Stimulated activated CD4-positive, alpha-beta T cell treated with anti-CD3 and anti-CD28 coated beads, Interleukin-12 subunit alpha, Interleukin-12 subunit beta, amount 100 ng/mL, for 24 hours (primary cell): ENCODE results near the gene OTX1.
"Not testable (repeated sequence)": the region's sequence is repeated elsewhere in the genome, so short reads cannot be mapped to it uniquely, and the experiment has no call there.

ENCODE experiments used
- DNase-seq, 2 experiments: peaks; one replicate each; pipeline ENCODE4 v3.0.0-alpha.2; 2020; ENCODE audit warnings: low read depth in 2 of 2

Gene OTX1

DNA sequence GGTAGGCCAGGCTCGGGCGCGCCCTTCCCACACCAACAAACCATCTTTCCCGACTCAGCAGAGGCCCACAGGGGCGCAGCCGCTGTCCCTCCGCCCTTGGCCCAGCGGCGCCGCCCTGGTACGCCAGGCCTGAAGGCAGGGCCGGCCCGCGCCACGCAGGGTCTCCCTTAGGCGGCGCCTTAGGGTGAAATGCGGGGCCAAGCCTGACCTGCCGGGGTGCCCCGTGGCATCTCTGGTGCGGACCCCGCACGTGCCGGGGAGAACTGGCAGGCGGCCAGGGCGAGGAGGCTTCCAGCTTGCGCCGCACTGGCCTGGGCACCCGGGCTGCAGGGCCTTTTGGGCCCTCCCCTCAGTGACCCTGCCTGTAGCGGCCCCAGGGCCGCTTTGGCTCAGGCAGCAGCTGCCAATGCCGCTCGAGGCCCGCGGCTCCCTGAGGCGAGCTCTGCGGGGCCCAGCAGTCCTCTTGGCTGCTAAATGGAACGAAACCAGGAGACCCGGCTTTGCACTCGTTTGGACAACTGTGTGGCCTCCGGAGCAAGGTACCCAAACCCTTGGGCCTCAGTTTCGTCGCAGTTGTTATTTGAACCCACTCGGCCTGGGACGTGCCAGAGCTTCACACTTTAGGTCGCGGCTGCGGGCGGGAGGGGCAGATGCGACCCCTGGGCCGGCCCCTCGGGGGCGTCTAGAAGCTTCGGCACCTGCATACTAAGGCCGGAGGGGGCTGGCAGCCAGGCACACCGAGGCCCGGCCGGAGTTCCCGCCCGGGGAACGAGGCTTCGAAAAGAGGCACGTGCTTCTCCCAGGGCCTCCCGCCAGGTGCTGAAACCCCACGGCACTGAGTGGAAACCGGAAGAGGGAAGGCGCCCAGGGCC is 8.5 kb downstream of the OTX1 start:
- no peak for DNase-seq

DNA sequence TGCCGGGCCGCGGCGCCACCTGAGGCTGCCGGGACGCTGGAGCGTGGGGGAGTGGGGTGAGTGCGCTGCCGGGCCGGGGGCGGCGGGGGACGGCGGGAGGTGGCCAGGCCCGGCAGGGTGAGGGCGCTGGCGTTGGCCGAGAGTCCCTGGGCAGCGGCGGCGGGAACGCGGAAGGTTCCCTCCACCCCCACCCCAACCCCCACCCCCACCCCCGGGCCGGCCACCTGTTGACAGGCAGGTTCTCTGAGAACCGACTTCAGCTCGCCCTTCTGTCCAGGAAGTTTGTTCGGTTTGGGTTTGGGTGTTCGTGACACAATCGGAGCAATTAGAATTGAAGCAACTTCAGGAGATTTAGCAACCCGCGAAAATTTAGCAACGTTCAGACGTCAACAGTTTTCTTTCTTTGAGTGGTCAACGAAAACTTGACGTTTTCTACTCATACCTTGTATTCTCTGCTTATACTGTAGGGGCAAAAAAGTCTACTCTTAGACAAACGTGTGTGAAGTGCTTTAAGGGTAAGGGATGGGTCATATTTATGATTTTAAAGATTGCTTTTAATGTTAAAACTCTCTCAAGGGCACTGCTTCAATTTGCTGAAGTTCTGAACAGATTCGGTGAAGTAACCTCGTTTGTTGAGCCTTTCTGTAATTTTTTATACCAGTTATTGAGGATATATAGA is 9.3 kb downstream of the OTX1 start:
- DNase-seq = no peak

DNA sequence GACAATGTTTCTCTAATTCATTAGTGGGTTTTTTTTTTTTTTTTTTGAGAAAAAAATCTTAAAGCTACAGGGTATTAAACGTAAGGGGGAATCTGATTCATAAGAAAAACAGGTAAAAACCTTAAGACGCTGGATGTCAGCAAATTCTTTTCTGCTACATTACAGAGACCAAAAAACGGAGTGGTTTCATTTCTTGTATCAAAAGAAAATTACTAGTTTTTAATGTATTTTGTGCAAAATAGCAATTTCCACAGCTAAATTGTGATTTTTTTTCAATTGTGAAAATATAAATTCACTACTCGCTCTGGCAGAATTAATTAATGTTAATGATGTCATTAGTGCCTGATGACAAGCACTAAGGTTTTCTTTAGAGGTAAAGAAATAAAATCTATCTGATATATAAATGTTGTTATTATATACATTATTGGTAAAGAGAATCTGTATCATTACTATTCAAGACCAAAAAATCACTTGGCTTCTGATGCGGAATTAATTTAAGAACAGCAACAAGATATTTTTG is 9.9 kb downstream of the OTX1 start:
- no peak for DNase-seq

DNA sequence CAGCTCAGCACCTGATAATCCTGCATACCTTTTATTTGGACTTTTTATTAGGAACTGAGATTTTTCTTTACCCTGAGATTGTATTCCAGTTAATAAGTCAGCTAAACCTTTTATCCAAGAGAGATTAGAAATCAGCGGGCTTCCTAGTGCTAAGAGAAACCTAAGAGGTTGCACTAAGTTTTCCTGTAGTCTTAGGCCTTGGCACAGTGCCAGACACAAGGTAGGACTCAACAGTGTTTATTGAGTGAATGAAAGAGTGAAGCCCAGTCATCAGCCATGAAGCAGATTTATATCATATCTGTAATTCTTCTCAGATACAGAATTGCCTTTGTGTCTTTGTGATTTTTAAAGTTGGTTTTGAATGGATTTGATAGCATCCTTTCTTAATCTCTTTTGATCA is 13.6 kb downstream of the OTX1 start:
- DNase-seq = no peak

DNA sequence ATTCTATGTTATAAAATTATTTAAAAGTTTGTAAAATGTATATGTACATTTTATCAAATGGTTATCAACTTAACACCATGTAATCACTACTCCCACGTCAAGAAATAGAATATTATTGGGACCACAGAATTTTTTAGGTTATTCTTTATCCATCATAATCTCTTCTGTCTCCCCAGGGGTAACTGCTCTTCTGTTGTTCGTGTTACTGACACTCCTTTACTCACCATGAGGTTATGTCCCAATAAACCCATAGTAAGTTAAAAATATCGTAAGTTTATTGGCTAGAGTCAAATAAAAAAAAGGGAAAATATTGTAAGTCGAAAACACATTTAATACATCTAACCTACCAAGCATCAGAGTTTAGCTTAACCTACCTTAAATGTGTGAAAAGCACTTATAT is 14.0 kb downstream of the OTX1 start:
- no peak for DNase-seq

DNA sequence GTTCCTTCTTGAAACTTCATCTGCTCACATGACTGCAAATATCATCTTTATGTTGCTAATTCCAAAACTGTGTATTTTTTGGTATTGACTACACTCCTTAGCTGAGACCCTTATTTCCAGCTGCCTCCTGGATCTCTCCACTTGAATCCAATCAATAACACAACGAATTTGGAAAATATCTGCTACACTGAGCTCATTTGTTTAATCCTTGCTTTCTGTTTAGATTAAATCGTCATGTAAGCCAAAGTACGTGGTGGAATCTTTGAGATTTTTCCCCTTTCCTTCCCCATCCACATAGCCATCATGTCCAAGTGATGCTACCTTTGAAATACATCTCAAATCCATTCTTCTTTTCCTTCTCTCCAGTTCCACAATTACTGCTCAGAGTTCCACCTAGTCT is 15.6 kb downstream of the OTX1 start:
- DNase-seq = no peak

DNA sequence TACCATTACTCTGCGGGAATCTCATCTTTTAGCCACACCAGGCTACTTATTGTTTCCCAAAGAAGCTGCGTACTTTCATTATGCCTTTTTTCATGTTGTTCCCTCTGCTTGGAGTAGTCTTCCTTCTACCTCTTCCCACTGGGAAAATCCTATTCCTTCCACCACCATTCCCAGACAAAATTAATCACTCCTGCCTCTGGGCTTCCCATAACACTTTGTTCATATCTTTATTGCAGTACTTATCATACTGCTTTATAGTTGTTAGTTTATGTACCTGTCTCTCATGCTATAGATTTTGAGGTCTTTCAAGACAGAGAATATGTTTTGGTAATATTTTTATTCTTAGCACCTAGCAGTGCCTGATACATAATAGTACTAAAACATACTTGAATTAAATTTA is 16.2 kb downstream of the OTX1 start:
- DNase-seq = no peak

DNA sequence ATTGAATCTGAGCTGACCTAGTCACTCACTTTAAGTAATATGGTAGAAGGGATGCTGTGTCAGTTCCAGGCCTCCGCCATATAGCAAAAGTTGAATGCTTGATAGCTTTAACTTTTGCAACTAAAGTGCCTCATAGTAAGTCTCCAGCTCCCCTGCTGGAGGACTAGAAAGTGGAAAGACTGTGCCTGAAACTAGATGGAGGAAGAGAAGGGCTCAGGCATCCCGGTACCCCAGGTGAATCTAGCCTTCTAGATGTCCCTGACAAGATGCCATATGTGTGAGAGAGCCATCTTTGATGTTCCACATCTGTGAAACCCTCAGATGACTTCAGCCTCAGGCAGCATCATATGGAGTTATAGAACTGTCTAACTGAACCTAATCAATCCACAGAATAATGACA is 21.0 kb downstream of the OTX1 start:
- DNase-seq = no peak

DNA sequence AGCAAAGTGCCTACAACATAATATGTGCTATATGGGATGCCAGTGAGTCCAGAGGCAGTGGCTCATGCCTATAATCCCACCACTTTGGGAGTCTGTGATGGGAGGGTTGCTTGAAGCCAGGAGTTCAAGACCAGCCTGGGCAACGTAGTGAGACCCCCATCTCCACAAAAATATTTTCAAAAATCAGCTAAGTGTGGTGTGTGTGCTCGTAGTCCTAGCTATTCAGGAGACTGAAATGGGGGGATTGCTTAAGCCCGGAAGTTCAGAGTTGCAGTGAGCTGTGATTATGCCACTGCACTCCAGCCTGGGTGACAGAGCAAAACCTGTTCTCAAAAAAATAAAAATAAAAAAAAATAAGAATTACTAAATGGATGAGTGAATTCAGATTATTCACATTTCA is 23.4 kb downstream of the OTX1 start:
- DNase-seq = no peak

DNA sequence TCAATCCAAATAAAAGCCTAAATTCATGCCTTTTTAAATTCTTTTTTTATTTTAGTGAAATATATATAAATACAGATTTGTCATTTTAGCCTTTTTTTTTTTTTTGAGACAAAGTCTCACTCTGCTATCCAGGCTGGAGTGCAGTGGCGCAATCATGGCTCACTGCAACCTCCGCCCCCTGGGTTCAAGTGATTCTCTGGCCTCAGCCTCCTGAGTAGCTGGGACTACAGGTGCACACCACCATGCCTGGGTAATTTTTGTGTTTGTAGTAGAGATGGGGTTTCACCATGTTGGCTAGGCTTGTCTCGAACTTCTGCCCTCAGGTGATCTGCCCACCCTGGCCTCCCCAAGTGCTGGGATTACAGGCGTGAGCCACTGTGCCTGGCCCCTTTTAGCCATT is 23.8 kb downstream of the OTX1 start:
- not testable (repeated sequence) for DNase-seq

DNA sequence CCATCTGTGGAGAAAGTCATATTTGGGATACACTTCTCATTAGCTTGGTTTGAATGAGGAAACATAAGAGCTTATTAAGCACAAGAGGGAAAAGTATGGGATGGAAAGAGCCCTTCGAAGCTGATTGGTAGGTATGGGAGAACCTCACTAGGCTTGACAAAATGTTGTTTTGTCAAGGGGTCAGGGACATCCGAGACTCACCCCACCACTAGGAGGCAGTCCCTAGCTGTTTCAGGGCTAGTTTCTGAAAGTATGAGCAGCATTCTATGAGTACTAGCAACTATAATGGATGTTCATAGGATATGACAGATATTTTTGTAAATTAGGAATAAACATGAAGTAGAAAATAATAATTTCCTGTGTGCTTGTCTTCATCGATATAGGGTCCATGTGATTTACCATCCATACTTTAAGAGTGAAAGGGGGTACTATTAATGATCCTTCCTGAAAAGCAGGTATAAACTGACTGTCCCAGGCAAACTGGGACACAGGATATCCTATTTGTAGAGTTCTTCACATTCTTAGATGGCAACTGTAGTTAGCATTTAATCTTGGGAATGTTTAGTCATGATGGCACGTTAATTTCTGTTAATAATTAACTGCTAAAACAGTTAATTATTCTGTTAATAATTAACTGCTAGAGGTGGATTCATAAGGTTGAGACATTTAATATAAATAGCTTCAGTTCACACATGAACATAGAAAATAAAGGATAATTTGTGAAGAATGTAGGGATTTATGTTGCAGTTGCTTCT is 28.4 kb downstream of the OTX1 start:
- DNase-seq = no peak

DNA sequence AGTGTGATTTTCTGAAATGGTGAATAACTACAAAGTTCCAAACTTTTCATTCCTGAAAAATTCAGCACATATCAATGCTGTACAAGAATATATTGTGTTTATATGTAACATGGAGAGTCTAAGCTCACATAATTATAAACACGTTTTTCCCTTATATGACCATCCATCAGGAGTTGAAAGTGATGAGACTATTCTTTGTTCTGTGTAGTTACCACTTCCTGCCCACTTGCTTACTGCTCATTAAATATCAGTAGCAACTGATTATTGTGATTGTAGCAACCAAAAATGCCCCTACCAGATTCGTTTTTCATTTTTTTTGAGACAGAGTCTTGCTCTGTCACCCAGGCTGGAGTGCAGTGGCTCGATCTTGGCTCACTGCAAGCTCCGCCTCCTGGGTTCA is 30.8 kb downstream of the OTX1 start:
- no peak for DNase-seq

DNA sequence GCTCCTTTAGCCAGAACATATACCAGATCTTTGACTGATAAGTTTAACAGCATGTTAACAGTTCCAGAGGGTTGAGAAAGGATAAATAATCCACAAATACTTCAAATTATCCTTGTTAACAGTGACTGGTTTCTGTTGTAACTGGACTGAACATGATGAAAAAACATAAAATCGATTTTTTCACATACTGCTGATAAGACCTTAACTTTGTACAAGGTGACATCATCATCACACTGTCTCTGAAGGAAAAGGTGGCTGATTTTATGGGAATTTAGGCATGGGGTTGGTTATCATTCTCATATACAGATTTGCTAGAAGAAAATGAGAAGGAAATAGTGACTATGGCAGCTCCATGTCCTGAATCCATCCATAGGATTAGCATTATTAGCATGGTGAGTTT is 36.1 kb downstream of the OTX1 start:
- no peak for DNase-seq

DNA sequence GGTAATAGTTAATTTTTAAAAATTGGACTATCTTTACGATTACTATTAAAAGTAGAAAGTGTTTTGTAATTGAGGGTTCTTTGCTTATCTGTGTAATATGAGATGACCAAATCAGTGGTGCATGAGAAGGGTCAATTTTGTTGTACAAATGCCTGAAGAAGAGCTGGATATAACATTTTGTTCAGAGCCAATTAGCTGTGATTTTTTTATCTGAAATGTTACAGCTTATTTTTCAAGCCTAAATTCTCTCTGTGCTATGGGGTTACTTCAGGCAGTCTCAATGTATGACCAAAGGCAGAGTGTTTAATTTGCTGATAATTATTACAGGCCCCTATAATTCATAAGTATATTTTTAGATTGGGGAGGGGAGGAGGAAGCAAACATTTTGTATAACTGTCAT is 41.8 kb downstream of the OTX1 start:
- no peak for DNase-seq

DNA sequence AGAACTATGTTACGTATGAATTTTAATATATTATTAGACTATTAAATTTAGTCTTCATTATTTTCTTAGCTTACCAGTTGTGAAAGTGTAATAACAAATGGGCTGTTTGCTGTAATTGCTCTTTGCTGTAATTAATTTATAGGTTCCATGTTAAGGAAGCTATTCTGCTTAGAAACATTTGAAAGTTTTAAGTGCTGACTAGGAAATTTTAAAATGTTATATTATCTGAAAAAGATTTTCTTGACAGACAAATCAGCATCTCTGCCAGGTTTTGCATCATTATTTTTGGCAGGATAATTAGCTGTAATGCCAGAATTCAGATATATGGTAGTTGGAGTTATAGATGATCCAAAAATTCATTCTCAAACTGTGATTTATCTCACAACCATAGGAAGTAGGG is 42.2 kb downstream of the OTX1 start:
- DNase-seq = no peak

DNA sequence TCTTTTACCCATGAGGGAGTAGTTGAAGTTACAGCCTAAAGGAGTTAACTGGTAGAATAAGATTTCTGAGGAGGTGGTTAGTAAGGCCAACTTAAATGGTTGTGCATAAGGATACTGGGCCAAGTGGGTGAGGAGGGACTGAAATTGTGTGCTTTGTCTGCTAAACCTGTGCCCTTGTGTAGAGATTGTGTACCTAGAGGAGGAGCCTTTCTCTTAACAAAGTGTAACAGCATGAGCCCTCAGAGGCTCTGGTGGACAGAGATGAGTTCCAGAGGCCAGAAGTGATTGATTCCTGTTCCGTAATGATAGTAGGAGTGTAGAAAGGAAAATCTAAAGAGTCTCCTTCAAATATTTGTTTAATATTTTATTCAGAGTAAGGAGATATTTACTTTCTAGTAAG is 42.9 kb downstream of the OTX1 start:
- DNase-seq = no peak

DNA sequence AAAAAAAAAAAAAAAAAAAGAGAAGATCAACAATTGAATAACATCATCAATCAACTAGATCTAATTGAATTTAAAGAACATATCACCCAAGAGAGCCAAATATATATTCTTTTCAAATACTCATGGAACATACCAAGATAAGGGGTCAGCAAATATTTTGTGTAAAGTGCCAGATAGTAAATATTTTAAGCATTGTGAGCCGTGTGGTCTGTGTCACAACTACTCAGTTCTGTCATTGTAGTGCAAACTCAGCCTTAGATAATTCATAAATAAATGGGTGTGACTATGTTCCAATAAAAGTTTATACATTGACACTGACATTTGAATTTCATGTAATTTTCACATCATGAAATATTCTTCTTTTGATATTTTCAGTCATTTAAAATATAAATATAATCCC is 45.9 kb downstream of the OTX1 start:
- DNase-seq = no peak

DNA sequence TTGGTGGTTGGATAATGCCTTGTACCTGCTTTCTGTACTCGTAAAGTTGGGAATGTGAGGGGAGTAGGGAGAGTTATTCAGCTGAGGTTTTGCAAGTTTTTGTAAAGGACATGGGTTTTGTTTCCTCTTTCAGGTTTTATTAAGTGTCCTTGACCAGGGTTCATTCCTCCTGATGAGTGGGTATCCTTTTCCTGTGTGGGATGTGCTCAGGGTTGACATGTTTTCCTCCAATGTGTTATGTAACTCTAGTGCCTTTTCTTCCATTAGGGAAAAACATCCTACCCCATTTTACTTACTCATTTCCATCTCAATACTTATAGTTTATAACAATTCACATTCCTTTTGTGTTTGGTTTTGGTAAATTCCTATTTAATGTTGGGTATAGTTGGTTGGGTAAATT is 48.4 kb downstream of the OTX1 start:
- DNase-seq = no peak

DNA sequence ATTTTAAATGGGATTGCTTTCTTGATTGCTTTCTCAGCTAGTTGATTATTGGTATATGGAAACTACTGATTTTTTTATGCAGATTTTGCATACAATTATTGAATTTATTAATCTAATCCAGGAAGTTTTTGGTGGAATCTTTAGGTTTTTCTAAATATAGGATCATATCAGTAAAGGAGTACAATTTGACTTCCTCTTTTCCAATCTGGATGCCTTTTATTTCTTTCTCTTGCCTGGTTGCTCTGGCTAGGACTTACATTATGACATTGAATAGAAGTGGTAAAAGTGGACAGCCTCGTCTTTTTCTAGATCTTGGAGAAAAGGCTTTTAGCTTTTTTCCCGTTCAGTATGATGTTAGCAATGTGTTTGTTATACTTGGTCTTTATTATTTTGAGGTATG is 51.3 kb downstream of the OTX1 start:
- no peak for DNase-seq

DNA sequence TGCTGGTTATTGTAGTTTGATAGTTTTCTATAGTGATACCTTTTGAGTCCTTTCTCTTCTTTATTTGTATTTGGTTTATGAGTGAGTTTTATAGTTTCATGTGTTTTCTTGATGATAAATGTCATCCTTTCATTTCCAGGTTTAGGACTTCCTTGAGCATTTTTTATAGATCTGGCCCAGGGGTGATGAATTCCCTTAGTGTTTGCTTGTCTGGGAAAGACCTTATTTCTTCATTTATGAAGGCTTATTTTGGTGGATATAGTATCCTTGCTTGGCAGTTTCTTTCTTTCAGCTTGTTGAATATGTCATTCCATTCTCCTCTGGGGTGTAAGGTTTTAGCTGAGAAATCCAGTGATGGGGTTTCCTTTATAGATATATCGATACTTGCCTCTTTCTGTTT is 53.9 kb downstream of the OTX1 start:
- DNase-seq = no peak
